Fibroblast of pulmonary artery (primary cell): Measurements from ENCODE around the gene YEATS2.

Experiments
- DNase-seq: peaks from one replicate; pipeline ENCODE4 v3.0.0-alpha.2; 2010; ENCODE audit warnings: low read depth
- H3K4me3 ChIP-seq: replicated peaks from 2 replicates; pipeline ENCODE4 v1.5.1; 2011; ENCODE audit warnings: low read depth, mild to moderate bottlenecking, control low read depth, low read length, moderate library complexity
- CTCF ChIP-seq: IDR thresholded peaks from 2 replicates; pipeline ENCODE4 v1.5.1; 2011; ENCODE audit warnings: mild to moderate bottlenecking, control low read depth, low read length, inconsistent platforms; ENCODE audit errors: missing control alignments

The YEATS2 gene

DNA sequence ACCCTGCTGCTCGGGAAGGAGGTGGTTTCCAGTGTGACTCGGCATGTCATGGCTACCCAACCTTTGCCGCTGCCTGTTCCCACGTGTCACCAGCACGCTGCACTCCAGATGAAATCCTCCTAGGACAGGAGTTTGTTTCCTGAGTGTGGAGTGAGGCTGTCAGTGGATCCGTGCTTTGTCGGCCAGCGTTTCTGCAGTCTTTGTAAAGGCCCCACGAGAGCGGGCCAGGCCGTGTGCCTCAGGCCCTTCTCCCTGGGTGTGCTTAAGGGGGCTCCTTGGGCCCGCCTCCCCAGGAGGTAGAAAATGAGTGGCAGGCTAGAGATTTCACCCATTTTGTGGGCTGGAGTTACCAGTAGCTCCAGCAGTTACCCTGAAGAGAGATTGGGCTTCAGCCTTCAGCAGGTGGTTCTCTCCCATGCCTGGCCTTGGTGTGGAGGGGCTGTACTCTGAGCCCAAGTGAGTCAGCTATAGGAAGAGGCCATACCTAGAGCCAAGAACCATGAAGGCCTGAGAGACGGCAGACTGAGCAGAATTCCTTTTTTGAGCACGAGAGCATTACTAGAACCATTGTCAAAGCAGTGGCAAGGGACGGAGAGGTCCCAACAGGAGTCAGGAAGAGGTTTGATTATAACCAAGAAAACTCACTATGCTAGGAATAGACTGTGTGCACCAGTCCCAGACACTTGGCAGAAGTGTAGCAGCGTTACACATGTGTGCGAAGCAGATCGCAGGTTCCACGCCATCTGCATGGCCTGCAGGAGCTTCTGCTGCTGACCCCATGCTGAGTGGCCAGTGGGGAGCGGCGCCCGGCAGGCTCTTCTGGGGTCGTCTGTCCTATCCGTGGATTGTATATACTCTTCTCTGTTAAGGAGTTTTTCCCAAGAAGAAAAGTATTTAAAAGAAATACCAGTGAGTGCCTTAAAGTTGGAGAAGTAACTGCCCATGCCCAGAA lies 113.3 kb downstream of the YEATS2 start:
- no peak for DNase-seq
- H3K4me3 ChIP-seq = no peak overlapping the region
- no peak for TF ChIP-seq CTCF

DNA sequence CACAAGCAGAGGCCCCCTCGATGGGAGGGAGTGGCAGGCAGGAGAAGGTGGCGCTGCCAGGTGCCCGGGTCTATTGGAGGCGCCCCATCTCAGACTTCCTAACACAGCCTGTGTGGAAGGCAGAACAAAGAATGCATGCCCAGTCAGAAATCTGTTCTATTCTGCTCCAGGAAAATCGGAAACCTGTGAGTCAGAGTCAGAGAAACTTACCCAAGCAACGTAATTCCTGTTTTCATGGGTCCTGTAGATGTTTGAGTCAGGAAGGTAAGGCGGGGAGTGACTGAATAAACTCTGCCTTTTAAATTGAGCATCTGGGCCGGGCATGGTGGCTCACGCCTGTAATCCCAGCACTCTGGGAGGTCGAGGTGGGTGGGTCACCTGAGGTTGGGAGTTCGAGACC lies 114.0 kb downstream of the YEATS2 start:
- H3K4me3 ChIP-seq = no peak overlapping the region
- no peak for TF ChIP-seq CTCF
- DNase-seq = no peak

- TF ChIP-seq CTCF = no peak
- DNase-seq = no peak
- H3K4me3 ChIP-seq = no peak overlapping the region
These were observed 115.3 kb downstream of the YEATS2 start for GRCh38 chr3:183812761-183813445.

GRCh38 chr3:183814240-183814639 lies 116.6 kb downstream of the YEATS2 start:
- DNase-seq = no peak
- no peak overlapping the region for H3K4me3 ChIP-seq
- no peak for TF ChIP-seq CTCF

DNA sequence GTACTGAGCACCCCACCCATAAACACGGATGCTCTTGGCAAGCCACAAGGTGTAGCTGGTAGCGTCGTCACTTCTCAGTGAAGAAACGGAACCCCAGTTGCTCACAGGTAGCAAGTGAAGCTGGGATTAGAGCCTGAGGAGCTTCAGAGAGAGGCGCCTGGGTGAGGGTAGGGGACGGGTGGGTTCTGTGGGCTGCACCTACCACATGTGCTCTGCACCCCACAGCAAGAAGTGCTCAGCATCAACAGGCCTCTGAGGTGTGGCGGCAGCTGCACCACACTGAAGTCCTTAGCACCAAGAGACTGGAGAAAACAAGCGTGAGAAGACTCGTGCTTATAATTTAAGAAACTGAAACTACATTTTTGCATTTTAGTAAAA lies 118.0 kb downstream of the YEATS2 start:
- no peak for TF ChIP-seq CTCF
- H3K4me3 ChIP-seq = no peak overlapping the region
- no peak for DNase-seq

DNA sequence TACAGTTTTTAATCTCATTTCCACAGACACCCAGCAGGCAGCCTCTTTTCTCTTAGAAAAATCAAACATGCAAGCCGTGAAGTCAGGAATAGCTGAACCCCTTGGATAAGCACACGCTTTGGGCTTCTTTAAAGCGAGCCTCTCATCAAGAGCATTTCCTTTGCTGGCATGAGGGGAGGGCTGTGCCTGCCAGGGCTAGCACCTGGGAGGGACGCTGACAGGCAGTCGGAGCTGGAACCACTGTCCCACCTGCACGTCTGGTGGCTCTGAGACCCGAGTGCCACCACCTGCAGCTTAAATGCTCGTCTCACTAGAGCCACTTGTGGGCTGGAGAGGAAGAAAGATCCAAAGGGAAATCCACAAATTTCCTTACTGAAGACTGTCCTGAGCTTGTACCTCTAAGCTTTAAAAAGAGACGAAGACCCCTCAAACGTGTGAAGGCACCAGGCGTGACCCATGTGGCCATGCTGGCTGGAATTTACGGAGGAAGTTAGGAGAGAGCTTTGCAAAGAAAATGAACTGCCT lies 118.4 kb downstream of the YEATS2 start:
- H3K4me3 ChIP-seq = no peak overlapping the region
- TF ChIP-seq CTCF = no peak
- DNase-seq = no peak
